ENCODE measurements around the gene PRKN.
A peak's percentile ranks its signal among the peaks of the same experiment; 100 is the strongest.
"Not testable (repeated sequence)": the region's sequence is repeated elsewhere in the genome, so short reads cannot be mapped to it uniquely, and the experiment has no call there.

The PRKN gene

GRCh38 chr6:161319231-161319630 is 1408.3 kb downstream of the PRKN start:
- Mint-ChIP-seq H3K27me3 (ENCODE audit: low read depth, poor library complexity) (peaks cover 1% of the 10 kb centered on the region), H3K4me1 (peaks cover 14% of the 10 kb centered on the region), H3K36me3 (ENCODE audit: low read depth) (no peaks in the 10 kb centered on the region), H3K4me3 (no peak overlapping the region), H3K27ac (no peak overlapping the region), H3K9me3 (peaks cover 29% of the 10 kb centered on the region)
- DNase-seq = no peak
- no peak for TF ChIP-seq CTCF (IDR thresholded peaks at IDR 0.05)

- Mint-ChIP-seq H3K9me3 (peaks cover 26% of the 10 kb centered on the region), H3K27ac (no peak overlapping the region), H3K36me3 (ENCODE audit: low read depth) (no peaks in the 10 kb centered on the region), H3K27me3 (ENCODE audit: low read depth, poor library complexity) (peaks cover 4% of the 10 kb centered on the region), H3K4me1 (peaks cover 14% of the 10 kb centered on the region), H3K4me3 (no peak overlapping the region)
- DNase-seq = no peak
- no peak for TF ChIP-seq CTCF (IDR thresholded peaks at IDR 0.05)
Measured at GRCh38 chr6:161318456-161318855, 1409.1 kb downstream of the PRKN start.

GRCh38 chr6:161316531-161316930 is 1411.0 kb downstream of the PRKN start:
- peaks cover 14% of the 10 kb centered on the region for H3K4me1 Mint-ChIP-seq
- H3K4me3 Mint-ChIP-seq = no peak overlapping the region
- H3K27ac Mint-ChIP-seq = no peak overlapping the region
- peaks cover 14% of the 10 kb centered on the region for H3K9me3 Mint-ChIP-seq
- H3K27me3 Mint-ChIP-seq (ENCODE audit: low read depth, poor library complexity) = peaks cover 4% of the 10 kb centered on the region
- TF ChIP-seq CTCF (IDR thresholded peaks at IDR 0.05) = no peak
- DNase-seq = no peak
- no peaks in the 10 kb centered on the region for H3K36me3 Mint-ChIP-seq (ENCODE audit: low read depth)

- Mint-ChIP-seq H3K9me3 (peaks cover 14% of the 10 kb centered on the region), H3K4me1 (peaks cover 14% of the 10 kb centered on the region)
- H3K27me3 Mint-ChIP-seq (ENCODE audit: low read depth, poor library complexity); H3K4me3 Mint-ChIP-seq; H3K36me3 Mint-ChIP-seq (ENCODE audit: low read depth); DNase-seq; H3K27ac Mint-ChIP-seq: not testable (repeated sequence)
Measured at GRCh38 chr6:161315246-161315917, 1412.2 kb downstream of the PRKN start.

- not testable (repeated sequence) for H3K27me3 Mint-ChIP-seq (ENCODE audit: low read depth, poor library complexity); H3K4me3 Mint-ChIP-seq; H3K36me3 Mint-ChIP-seq (ENCODE audit: low read depth); H3K27ac Mint-ChIP-seq; DNase-seq
- H3K9me3 Mint-ChIP-seq = peaks cover 14% of the 10 kb centered on the region
- H3K4me1 Mint-ChIP-seq = peaks cover 14% of the 10 kb centered on the region
Measured at GRCh38 chr6:161314541-161315245, 1412.9 kb downstream of the PRKN start.

GRCh38 chr6:161313940-161314509 is 1413.5 kb downstream of the PRKN start:
- DNase-seq = no peak
- H3K36me3 Mint-ChIP-seq (ENCODE audit: low read depth) = no peaks in the 10 kb centered on the region
- H3K4me3 Mint-ChIP-seq = no peak overlapping the region
- H3K27ac Mint-ChIP-seq = peak overlapping the region; percentile 49
- H3K9me3 Mint-ChIP-seq = peaks cover 14% of the 10 kb centered on the region
- H3K27me3 Mint-ChIP-seq (ENCODE audit: low read depth, poor library complexity) = peaks cover 4% of the 10 kb centered on the region
- H3K4me1 Mint-ChIP-seq = peaks cover 10% of the 10 kb centered on the region
- TF ChIP-seq CTCF (IDR thresholded peaks at IDR 0.05) = no peak

GRCh38 chr6:161313475-161313874 is 1414.1 kb downstream of the PRKN start:
- H3K9me3 Mint-ChIP-seq = peaks cover 14% of the 10 kb centered on the region
- H3K4me3 Mint-ChIP-seq; H3K4me1 Mint-ChIP-seq; H3K27me3 Mint-ChIP-seq (ENCODE audit: low read depth, poor library complexity); H3K36me3 Mint-ChIP-seq (ENCODE audit: low read depth); H3K27ac Mint-ChIP-seq; DNase-seq: not testable (repeated sequence)

- not testable (repeated sequence) for H3K27ac Mint-ChIP-seq; H3K9me3 Mint-ChIP-seq; DNase-seq; H3K36me3 Mint-ChIP-seq (ENCODE audit: low read depth); H3K4me1 Mint-ChIP-seq; H3K4me3 Mint-ChIP-seq; H3K27me3 Mint-ChIP-seq (ENCODE audit: low read depth, poor library complexity)
Measured at GRCh38 chr6:161309774-161310173, 1417.8 kb downstream of the PRKN start.

All from nephron progenitor cell (in vitro differentiated cells).